Stromal cell of bone marrow (primary cell): ENCODE measurements around the gene CLIP3.

Source experiments
- DNase-seq: peaks from one replicate; pipeline ENCODE4 v3.0.0-alpha.2; 2012; ENCODE audit warnings: low read depth

Gene CLIP3

GRCh38 chr19:35977446-35978222, 55.0 kb downstream of the CLIP3 start:
- DNase-seq: no peak

GRCh38 chr19:35975608-35976214, 57.0 kb downstream of the CLIP3 start:
- no peak for DNase-seq

GRCh38 chr19:35973487-35973886, 59.2 kb downstream of the CLIP3 start:
- DNase-seq: no peak

GRCh38 chr19:35966771-35967170, 65.9 kb downstream of the CLIP3 start:
- no peak for DNase-seq
